Stimulated activated CD4-positive, alpha-beta T cell treated with anti-CD3 and anti-CD28 coated beads, Interleukin-4, amount 100 ng/mL, for 1 hour (primary cell): ENCODE measurements around the gene LDLRAD3.

Source experiments
- DNase-seq: peaks from one replicate; pipeline ENCODE4 v3.0.0-alpha.2; 2020

Gene LDLRAD3

DNA sequence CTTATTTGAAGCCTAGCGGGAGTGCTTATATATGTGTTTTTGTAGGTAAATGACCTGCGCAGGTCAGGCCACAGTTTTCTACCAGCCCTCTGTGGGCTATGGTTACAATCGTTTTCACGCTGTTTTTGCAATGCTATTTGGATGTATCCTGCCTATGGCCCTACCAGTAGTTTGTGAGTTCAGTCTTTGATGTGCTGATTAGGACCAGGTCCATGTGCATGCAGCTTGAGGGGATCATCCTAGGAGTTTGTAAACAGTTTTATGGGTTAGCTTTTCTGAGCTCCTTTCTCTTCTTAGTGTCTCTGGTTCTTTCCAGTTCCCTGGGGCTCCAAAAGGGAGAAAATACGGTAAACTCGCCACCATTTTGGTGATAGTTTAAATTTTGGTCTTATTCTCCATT lies 142.5 kb downstream of the LDLRAD3 start:
- no peak for DNase-seq

- no peak for DNase-seq
These were observed 144.6 kb downstream of the LDLRAD3 start for GRCh38 chr11:36088266-36088972.

DNA sequence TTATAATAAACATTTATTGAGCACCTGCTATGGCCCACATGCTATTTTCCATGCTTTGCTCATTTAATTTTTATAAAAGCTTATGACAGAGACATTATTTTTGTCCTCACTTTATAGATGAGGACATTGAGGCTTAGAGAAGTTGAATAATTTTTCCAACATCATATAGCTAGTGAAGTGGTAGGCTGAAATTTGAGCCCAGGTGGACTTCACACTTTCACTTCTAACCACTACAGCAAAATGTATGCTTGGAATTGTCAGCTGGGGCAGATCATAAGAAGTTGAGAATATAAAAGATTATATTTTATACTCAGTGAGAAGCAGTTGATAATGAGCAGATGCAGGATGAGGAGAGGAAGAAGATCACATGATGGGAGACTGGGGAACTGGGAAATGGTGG lies 146.1 kb downstream of the LDLRAD3 start:
- no peak for DNase-seq

- DNase-seq, result no peak
These were observed 146.7 kb downstream of the LDLRAD3 start for GRCh38 chr11:36090356-36091109.

DNA sequence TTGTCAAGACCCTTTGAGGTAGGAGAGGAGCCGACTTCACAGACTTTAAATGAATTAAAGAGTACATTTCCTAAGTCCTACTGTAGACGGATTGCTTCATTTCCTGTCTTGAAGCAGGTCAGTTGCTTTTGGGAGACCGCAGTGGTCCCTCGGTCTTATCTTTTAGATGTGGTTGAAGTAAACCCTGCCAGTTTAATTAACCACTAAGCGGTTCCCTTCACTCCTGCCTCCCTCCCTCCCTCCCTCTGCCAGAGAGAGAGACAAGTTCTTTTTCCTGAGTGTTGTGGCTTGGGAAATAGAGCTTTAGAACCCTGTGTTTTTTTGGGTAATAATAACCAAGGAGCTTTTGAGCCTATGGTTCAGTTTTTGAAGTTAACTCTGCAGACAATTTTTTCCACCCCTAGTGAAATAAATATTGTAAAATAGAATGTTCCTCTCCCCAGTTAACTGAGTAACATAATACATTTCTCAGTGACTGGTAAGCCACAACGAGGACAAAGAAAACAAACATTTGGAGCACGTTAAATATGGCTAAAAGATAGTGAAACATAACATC lies 147.5 kb downstream of the LDLRAD3 start:
- DNase-seq, result no peak

DNA sequence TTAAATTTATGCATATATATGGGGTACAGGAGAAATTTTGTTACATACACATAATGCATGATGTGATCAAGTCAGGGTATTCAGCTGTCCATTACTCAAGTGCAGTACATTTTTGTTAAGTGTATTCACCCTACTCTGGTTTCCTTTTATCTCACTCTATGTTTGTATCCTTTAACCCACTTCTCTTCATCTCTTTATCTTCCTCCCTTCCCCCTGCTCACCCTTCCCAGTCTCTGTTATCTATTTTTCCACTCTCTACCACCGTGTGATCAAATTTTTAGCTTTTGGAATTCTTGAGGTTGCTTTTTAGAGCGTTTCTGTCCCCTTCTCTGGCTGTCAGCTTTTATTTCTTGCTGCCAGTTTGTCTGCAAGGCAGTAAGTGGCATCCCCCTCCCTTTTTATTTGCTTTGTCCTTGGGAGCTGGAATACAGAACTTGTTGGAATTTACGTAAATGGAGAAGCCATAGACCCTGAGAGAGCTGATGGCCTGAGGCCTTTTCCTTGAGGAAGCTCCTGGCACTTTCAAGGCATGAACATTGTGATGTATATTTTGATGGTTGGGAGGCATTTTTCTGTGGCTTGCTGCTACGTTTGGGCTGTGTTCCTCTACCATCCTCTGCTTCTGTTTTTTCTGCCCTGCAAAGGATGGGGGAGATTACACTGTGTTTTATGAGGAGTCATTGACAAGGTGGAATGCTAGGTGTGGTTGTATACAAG lies 148.6 kb downstream of the LDLRAD3 start:
- DNase-seq, result no peak

- no peak for DNase-seq
These were observed 149.7 kb downstream of the LDLRAD3 start for GRCh38 chr11:36093548-36093947.

- no peak for DNase-seq
These were observed 150.3 kb downstream of the LDLRAD3 start for GRCh38 chr11:36094164-36094563.

- no peak for DNase-seq
These were observed 151.9 kb downstream of the LDLRAD3 start for GRCh38 chr11:36095716-36096115.

DNA sequence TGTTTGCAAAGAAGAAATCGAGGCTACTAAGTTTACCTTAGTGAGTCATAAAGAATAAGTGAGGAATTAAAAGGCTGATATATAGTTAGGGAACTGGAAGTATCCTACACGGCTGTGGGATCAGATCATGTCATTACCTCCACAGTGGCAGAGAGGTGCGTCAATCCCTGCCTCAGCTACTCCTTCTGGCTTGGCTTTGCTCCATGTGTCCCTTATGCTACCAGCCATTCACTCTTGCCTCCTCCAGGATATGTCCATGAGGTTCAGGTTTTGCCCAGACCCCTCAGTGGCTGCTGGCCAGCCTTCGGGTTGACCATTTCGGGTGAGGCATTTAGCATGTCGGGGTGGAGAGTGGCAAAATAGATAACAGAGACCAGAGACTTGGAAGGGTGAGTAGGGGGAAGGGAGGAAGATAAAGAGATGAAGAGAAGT lies 153.4 kb downstream of the LDLRAD3 start:
- no peak for DNase-seq

DNA sequence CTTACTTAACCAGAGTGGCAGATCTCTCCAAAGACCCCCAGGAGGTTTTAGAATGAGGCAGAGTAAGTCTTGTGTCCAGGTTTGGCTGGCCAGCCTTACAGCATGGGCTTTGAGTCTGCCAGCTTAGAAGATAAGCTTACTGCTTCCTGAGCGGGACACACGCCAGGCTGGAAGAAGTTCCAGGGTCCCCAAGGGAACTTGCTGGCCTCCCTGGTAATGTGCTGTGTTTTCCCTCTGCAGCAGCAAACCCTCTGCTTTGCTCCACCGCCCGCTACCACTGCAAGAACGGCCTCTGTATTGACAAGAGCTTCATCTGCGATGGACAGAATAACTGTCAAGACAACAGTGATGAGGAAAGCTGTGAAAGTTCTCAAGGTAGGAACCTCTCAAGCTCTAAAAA lies 154.2 kb downstream of the LDLRAD3 start:
- DNase-seq, result no peak

DNA sequence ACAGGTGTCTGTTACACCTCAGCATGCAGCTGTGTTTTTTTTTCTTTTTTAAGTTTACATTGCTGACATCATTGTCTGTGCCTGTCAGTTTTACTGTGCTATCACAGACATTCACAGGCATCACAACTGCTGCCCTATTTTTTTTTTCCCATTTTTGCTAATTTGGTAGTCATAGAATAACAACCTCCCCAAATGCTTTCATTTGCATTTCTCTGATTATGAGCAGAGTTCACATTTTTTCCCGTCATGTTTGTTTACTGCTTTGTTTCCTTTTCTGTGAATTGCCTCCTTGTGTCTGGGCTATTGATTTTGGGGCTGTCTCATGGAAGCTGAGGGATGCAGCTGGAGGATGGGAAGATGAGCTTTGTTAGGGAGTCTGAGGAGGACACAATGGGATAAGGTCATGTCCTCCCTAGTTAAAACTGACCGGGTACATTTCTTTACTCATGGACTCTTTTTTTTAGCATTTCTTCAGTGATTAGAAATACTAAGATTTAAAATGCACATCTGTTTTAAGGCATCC lies 155.1 kb downstream of the LDLRAD3 start:
- no peak for DNase-seq

DNA sequence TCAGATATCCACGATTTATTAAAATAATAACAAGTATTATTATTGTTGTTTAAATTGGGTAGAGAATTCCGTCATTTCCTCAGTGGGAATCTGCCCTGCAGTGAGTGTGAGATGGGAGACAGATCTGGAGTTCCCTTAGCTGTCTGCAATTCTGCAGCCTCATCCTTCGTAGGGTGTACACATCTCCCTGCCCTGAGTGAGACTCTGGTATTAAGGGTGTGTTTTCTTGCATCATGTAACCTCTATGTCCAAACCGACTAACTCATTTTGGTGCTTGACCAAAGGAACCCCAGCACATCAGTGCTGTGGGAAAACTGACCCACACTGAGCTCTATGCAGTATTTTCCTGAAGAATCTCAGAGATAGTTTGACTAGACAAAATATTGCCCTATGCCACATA lies 157.6 kb downstream of the LDLRAD3 start:
- no peak for DNase-seq

- no peak for DNase-seq
These were observed 159.0 kb downstream of the LDLRAD3 start for GRCh38 chr11:36102868-36103267.

GRCh38 chr11:36103933-36104530 lies 160.2 kb downstream of the LDLRAD3 start:
- DNase-seq, result no peak

DNA sequence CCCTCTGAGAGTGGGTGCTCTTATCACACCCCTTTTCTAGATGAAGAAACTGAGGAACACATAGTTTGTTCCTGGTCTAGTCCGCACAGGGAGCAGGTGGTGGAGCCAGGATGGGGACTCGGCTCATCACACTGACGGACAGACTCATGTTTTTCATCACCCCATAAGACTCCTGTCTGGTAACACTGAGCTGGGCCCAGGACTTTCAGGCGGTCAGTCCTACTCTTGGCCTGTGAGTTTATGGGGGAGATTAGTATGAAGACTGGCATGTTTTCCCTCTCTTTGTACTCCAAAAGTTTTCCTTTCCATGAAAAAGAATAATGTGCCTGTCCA lies 160.8 kb downstream of the LDLRAD3 start:
- DNase-seq, result no peak

GRCh38 chr11:36105743-36106581 lies 162.1 kb downstream of the LDLRAD3 start:
- no peak for DNase-seq

DNA sequence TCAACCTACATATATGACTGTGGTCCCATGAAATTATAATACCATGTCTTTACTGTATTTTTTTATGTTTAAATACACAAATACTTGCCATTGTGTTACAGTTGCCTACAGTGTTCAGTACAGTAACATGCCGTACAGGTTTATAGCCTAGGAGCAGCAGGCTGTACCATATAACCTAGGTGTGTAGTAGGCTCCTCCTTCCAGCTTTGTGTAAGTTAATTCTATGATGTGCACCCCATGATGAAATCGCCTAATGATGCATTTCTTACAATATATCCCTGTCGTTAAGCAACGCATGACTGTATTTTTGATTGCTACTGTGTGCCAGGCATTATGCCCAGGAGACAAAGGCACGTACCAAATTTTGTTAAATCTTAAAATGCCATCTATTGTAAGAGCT lies 163.7 kb downstream of the LDLRAD3 start:
- no peak for DNase-seq

DNA sequence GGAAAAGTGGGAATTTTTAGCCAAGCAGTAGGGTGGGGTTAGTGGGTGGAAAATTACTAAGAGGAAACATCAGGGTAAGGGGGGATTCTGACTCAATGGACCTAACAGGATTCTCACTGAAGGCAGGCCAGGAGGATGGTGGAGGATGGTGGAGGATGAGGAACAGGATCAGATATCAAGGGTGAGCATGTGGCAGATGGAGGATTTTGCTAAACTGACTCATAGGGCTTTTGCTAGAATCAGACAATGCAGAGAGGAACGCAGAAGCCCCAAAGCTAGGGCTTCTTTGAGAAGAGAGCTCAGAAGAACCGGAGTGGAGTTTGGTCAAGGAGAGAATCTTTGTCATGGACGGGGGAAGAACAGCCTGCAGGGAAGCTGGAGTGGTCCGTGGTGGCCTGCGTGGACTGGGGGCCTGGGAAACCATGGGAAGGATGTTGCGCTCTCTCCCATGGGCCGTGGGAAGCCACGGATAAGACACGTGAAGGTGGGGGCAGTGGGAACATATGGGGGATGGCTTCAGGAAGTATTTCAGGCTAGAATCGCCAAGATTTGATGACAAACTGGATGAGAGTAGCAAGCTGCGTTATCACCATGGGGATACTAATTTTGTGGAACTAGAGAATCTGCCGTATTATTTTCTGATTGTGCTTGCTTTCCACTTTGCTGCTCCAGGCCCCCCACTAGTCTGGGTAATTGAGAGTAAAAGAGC lies 165.2 kb downstream of the LDLRAD3 start:
- DNase-seq, result no peak

DNA sequence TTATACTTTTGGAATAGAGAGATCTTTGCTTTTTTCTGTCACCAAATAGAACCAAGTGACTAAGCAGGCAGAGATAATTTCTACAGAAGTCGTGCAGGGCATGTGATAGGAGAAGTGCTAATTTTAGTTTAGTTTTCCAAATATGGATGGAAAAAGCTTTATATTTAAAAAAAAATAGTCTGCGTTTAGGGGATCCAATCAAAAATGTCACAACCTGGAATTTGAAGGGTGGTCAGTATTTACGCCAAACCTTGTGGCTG lies 165.7 kb downstream of the LDLRAD3 start:
- no peak for DNase-seq

- no peak for DNase-seq
These were observed 166.2 kb downstream of the LDLRAD3 start for GRCh38 chr11:36109850-36110606.
